ENCODE data around the gene ACVR1. TPM values are rescaled to one million over a fixed set of nuclear protein-coding genes. Genes with fewer than 3 reads are reported as not detected.
"Not testable (repeated sequence)": the region's sequence is repeated elsewhere in the genome, so short reads cannot be mapped to it uniquely, and the experiment has no call there.

Gene ACVR1
- total and polyA plus RNA-seq, 3 donors from 2014 or later = 10.3 to 15.3 (median 14.9) TPM

DNA sequence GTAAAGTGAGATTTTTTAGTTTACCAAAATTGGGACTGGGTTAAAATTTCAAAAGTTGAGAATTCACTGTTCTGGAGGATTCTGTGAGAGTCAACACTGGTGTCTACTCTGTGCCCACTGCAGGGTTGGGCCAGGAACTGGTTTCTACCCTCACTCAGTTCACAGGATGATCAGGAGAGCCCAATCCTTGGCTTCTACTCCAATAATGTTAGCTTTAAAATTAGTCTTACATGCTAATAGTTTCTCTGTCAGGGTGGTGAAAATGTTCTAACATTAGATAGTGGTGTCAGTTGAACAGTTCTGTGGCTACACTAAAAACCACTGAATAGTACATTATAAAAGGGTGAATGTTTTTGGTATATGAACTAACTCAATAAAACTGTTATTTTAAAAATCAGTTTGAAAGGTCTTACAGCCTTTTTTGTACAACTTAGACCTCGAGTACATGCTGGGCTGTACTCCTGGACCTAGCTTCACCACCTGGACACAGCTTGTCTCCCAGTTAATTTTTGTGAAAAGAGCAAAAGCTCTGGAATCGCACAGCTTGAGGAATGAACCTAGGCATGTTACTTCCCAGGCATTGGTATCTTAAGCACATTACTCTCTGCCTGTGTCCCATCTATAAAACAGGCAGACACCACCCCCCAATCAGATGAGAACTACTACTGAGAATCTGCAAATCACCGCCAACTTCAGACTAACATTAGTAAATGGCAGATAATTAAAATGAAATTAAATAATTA is 44.4 kb downstream of the ACVR1 start:
- no peak overlapping the region for H3K27ac ChIP-seq
- 73 to 77% methylated on average over 3 of the region's 3 CpGs for WGBS, 2 donors
- H3K36me3 ChIP-seq (ENCODE audit: low read depth, missing control alignments) = no peaks in the 10 kb centered on the region
- TF ChIP-seq, protein P1, sequence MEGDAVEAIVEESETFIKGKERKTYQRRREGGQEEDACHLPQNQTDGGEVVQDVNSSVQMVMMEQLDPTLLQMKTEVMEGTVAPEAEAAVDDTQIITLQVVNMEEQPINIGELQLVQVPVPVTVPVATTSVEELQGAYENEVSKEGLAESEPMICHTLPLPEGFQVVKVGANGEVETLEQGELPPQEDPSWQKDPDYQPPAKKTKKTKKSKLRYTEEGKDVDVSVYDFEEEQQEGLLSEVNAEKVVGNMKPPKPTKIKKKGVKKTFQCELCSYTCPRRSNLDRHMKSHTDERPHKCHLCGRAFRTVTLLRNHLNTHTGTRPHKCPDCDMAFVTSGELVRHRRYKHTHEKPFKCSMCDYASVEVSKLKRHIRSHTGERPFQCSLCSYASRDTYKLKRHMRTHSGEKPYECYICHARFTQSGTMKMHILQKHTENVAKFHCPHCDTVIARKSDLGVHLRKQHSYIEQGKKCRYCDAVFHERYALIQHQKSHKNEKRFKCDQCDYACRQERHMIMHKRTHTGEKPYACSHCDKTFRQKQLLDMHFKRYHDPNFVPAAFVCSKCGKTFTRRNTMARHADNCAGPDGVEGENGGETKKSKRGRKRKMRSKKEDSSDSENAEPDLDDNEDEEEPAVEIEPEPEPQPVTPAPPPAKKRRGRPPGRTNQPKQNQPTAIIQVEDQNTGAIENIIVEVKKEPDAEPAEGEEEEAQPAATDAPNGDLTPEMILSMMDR (IDR thresholded peaks at IDR 0.05) = no peak
- no peak for TF ChIP-seq POLR2A (IDR thresholded peaks at IDR 0.05)
- H3K9me3 ChIP-seq = no peaks in the 10 kb centered on the region
- H3K27me3 ChIP-seq = no peaks in the 10 kb centered on the region
- H3K4me1 ChIP-seq = peaks cover 4% of the 10 kb centered on the region
- H3K4me3 ChIP-seq = no peak overlapping the region
- no peak for DNase-seq
- intact Hi-C loops (cut with DNase I; ENCODE audit: low total_unique reads) = loop anchor here (10.0 kb wide), 1 partner anchor 353 kb away; no protein-coding TSS in a partner anchor

DNA sequence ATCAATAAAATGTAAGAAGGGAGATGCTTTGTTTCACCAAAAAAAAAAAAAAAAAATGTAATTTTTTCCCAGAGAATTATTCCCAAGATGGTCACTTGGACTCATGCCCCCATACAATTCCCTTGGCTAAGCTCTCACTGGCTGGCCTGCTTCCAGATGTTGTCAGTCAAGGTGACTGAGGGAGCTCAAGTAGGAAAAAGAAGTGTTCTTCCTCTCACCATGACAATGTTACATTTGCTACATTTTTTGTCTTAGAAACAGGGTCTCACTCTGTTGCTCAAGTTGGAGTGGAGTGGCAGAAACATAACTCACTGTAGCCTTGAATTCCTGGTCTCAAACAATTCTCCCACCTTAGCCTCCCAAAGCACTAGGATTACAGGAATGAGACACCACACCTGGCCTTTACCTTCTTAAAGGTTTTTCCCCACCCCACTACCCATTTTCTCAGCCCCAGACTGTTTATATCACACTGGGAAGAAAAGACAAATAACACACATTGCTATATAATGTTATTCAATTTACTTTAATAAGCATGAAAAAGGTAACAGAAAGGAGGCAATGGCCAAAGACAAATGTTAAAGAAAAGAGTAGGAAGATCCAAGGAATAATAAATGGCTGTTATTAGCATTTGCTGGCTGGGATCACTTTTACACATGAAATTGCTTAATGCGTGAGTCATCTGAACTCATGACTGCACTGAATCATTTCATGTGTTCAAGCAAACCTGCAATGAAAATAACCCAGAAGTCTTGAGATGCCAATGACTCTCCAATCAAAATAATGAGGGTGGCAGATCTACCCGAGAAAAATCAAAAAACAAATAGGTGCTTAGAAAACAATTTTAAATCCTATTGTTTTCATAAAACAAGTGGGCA is 45.2 kb downstream of the ACVR1 start:
- no peak overlapping the region for H3K4me3 ChIP-seq
- no peaks in the 10 kb centered on the region for H3K9me3 ChIP-seq
- H3K27me3 ChIP-seq = no peaks in the 10 kb centered on the region
- WGBS, 2 donors = 71 to 72% methylated on average over 2 of the region's 2 CpGs
- H3K27ac ChIP-seq = no peak overlapping the region
- no peak for DNase-seq
- peaks cover 4% of the 10 kb centered on the region for H3K4me1 ChIP-seq
- no peaks in the 10 kb centered on the region for H3K36me3 ChIP-seq (ENCODE audit: low read depth, missing control alignments)
- TF ChIP-seq POLR2A (IDR thresholded peaks at IDR 0.05) = no peak
- TF ChIP-seq, protein P1 (IDR thresholded peaks at IDR 0.05) = no peak
- intact Hi-C loops (cut with DNase I; ENCODE audit: low total_unique reads) = loop anchor here (10.0 kb wide), 1 partner anchor 354 kb away; no protein-coding TSS in a partner anchor

DNA sequence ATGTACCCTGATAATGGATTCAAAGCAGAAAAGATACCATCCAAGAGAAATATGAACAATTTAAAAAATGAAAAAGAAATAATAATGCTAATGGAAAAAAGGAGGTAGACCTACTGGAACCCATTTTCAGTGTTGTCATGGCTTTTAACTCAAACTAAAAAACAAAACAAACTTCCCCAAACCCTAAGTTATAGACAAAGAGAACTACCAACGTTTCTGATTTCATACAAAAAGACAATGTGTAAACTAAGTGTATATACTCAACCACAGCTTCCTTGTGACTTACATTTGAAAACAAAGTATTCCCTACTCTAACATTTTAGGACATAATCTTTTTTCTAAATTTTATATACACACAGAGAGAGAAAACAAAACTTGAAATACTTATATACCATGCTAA is 45.9 kb downstream of the ACVR1 start:
- no peak overlapping the region for H3K4me3 ChIP-seq
- no peaks in the 10 kb centered on the region for H3K27me3 ChIP-seq
- no peak for DNase-seq
- peaks cover 4% of the 10 kb centered on the region for H3K4me1 ChIP-seq
- 55 to 71% methylated on average over 1 of the region's 1 CpG for WGBS, 2 donors
- no peaks in the 10 kb centered on the region for H3K9me3 ChIP-seq
- intact Hi-C loops (cut with DNase I; ENCODE audit: low total_unique reads) = loop anchor here (10.0 kb wide), 1 partner anchor 355 kb away; no protein-coding TSS in a partner anchor
- no peaks in the 10 kb centered on the region for H3K36me3 ChIP-seq (ENCODE audit: low read depth, missing control alignments)
- H3K27ac ChIP-seq = no peak overlapping the region
- TF ChIP-seq, protein P1 (IDR thresholded peaks at IDR 0.05) = no peak
- no peak for TF ChIP-seq POLR2A (IDR thresholded peaks at IDR 0.05)

DNA sequence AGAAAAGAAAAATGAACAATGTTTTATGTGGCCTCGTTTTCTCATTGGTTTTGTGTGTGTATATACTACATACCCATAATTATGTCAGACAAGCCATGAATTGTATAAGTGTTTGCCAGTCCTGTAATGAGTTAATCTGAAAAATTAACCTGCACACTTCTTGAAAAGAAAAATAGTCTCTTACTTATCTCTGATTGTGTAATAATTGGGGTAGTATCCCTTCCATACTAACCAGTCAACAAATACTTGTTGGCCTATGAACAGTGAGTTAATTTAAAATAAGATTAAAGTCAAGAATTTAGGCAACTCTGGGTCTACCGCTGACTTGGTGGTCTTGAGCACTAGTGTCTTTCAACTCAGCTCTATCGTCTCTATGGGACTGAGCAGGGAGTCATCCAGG is 48.8 kb downstream of the ACVR1 start:
- intact Hi-C loops (cut with DNase I; ENCODE audit: low total_unique reads) = no loop called here
- TF ChIP-seq, protein P1 (IDR thresholded peaks at IDR 0.05) = no peak
- Histone ChIP-seq H3K36me3 (ENCODE audit: low read depth, missing control alignments) (no peaks in the 10 kb centered on the region), H3K4me3 (no peak overlapping the region), H3K27ac (no peak overlapping the region), H3K27me3 (no peaks in the 10 kb centered on the region), H3K9me3 (no peaks in the 10 kb centered on the region), H3K4me1 (peaks cover 4% of the 10 kb centered on the region)
- 88 to 90% methylated on average over 3 of the region's 3 CpGs for WGBS, 2 donors
- no peak for DNase-seq

DNA sequence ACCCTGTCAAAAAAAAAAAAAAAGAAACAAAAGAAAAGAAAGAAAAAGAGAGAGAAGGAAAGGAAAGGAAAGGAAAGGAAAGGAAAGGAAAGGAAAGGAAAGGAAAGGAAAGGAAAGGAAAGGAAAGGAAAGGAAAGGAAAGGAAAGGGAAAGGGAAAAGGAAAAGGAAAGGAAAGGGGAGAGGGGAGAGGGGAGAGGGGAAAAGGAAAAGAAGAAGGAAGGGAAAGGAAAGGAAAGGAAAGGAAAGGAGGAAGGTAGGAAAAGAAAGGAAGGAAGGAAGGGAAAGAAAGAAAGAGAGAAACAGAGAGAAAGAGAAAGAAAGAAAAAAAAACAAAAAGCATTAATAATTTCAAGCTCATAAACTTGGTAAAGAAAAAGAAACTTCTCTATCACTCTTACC is 49.5 kb downstream of the ACVR1 start:
- H3K27me3 ChIP-seq; intact Hi-C loops (cut with DNase I; ENCODE audit: low total_unique reads); H3K36me3 ChIP-seq (ENCODE audit: low read depth, missing control alignments); H3K27ac ChIP-seq; H3K9me3 ChIP-seq; H3K4me1 ChIP-seq; DNase-seq; H3K4me3 ChIP-seq: not testable (repeated sequence)

Data from testis (tissue), 3 donors.